ENCODE results near the gene CLSTN2.

DNA sequence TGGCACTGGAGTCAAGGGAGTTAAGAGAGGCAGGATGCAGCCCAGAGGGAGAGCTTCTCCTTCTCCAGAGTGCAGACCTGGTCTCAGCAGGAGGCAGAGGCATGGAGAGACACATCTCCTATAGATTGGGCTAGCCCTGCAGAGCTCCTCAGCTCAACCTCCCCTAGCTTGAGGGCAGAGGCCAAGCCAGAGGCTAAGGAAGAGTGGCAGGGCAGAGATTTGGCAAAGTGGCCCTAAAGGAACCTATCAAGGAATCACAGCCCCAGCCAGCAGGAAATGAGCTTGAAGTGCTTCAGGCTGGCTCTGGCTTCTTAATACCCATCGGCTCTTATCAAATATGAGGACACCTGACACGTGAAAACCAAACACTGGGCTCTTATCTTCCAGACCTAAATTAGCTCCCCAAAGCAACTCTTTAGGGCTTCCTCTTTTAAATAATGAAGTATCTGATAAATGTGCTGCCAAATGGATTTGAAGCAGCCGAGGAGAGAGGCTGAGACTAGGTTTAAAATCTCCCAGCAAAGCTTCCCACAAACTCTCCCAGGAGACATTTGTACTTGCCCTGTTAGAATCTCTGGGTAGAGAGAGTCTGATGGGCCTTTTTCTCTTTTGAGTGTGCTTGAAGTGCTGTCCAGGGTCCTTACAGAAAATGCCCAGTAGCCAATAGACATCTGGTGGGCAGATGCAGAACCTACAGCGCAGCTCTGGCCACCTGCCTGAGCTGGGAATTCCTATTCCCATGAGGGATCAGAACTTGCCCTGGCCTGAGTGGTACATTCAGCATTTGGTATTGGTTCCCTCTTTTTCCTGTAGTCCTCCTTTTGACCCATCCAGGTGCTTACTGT lies 271.4 kb downstream of the CLSTN2 start:
- TF ChIP-seq FOXM1 (CRISPR knock-in tag; IDR thresholded peaks at IDR 0.05) (no peak), MLLT10 (CRISPR knock-in tag; IDR thresholded peaks at IDR 0.05) (no peak), ZNF563 (CRISPR knock-in tag; IDR thresholded peaks at IDR 0.05) (no peak)
- TF ChIP-seq, protein P1, sequence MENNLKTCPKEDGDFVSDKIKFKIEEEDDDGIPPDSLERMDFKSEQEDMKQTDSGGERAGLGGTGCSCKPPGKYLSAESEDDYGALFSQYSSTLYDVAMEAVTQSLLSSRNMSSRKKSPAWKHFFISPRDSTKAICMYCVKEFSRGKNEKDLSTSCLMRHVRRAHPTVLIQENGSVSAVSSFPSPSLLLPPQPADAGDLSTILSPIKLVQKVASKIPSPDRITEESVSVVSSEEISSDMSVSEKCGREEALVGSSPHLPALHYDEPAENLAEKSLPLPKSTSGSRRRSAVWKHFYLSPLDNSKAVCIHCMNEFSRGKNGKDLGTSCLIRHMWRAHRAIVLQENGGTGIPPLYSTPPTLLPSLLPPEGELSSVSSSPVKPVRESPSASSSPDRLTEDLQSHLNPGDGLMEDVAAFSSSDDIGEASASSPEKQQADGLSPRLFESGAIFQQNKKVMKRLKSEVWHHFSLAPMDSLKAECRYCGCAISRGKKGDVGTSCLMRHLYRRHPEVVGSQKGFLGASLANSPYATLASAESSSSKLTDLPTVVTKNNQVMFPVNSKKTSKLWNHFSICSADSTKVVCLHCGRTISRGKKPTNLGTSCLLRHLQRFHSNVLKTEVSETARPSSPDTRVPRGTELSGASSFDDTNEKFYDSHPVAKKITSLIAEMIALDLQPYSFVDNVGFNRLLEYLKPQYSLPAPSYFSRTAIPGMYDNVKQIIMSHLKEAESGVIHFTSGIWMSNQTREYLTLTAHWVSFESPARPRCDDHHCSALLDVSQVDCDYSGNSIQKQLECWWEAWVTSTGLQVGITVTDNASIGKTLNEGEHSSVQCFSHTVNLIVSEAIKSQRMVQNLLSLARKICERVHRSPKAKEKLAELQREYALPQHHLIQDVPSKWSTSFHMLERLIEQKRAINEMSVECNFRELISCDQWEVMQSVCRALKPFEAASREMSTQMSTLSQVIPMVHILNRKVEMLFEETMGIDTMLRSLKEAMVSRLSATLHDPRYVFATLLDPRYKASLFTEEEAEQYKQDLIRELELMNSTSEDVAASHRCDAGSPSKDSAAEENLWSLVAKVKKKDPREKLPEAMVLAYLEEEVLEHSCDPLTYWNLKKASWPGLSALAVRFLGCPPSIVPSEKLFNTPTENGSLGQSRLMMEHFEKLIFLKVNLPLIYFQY (CRISPR knock-in tag; IDR thresholded peaks at IDR 0.05; ENCODE audit: borderline replicate concordance), result no peak
